ENCODE data around the gene CNOT3. TPM values are rescaled to one million over a fixed set of nuclear protein-coding genes. Genes with fewer than 3 reads are reported as not detected.

CNOT3 gene
- total and polyA plus RNA-seq, 8 donors: 35.2 to 75.0 (median 61.5) TPM

DNA sequence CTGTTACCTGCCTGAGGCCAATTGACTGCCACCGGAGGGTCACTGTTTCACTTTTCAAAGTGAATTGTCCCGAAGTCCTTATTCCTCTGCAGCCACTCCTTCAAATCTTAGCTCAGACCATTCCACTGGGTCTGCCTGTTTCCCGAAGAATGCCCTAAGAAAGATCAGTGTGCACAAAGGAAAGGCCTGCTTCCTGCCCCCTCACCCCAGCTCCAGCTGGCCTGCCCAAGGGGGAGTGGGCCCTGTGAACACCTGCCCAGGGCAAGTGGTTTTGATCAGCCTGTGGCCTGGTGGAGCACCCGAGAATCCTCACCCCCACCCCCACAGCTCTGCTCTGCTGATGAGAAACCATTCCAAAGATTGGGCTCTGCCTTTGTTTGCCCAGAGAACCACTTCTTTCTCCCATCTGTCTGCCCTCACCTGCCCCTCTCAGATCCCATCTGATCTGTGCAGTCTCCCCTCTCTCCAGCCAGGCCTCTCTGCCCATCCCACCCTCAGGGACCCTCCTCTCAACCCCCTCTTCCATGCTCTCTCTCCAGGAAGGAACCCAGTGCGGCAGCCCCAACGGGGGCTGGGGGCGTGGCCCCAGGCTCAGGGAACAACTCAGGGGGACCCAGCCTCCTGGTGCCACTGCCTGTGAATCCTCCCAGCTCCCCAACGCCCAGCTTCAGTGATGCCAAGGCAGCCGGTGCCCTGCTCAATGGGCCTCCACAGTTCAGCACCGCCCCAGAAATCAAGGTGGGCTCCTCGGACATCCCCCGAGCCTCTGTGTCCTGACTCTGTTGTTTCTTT is 11.7 kb downstream of the CNOT3 start:
- Histone ChIP-seq H3K9me3 (no peaks in the 10 kb centered on the region), H3K27ac (no peak overlapping the region), H3K36me3 (peaks cover 4 to 100% of the 10 kb centered on the region in 2 donors), H3K4me3 (no peak overlapping the region), H3K4me1 (no peaks in the 10 kb centered on the region), H3K27me3 (no peaks in the 10 kb centered on the region)
- intact Hi-C loops (cut with DNase I): no loop called here
- ATAC-seq: no peak
- TF ChIP-seq, protein P1, sequence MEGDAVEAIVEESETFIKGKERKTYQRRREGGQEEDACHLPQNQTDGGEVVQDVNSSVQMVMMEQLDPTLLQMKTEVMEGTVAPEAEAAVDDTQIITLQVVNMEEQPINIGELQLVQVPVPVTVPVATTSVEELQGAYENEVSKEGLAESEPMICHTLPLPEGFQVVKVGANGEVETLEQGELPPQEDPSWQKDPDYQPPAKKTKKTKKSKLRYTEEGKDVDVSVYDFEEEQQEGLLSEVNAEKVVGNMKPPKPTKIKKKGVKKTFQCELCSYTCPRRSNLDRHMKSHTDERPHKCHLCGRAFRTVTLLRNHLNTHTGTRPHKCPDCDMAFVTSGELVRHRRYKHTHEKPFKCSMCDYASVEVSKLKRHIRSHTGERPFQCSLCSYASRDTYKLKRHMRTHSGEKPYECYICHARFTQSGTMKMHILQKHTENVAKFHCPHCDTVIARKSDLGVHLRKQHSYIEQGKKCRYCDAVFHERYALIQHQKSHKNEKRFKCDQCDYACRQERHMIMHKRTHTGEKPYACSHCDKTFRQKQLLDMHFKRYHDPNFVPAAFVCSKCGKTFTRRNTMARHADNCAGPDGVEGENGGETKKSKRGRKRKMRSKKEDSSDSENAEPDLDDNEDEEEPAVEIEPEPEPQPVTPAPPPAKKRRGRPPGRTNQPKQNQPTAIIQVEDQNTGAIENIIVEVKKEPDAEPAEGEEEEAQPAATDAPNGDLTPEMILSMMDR (IDR thresholded peaks at IDR 0.05): no peak
- no peak for DNase-seq

DNA sequence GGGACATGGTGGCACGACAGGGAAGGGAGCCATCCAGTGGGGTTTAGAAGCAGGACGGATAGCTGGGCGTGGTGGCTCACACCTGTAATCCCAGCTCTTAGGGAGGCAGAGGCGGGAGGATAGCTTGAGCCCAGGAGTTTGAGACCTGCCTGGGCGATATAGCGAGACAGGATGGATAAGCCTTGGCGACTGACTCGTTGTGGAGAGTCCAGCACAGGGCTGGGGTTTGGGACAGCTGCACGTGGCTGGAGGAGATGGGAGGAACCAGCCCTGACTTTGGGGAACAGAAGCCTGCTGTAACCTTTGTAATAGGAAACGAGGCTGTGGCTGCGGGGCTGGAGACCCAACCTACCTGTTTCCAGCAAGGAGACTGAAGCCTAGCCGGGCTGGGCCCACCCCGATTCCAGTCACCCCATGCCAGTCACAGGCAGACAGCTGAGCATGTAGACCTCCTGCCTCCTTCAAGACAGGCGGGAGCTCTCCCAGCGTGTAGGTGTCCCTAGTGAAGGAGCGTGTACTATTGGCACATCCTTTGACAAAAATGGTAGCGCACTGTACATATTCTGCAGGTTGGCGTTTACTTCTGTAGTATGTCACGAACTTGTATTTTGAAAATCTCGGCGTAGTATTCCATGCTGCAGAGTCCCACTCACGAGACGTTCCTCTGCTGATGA is 13.9 kb downstream of the CNOT3 start:
- no peak overlapping the region for H3K4me3 ChIP-seq
- ATAC-seq (no peak), DNase-seq (no peak)
- H3K4me1 ChIP-seq: no peaks in the 10 kb centered on the region
- TF ChIP-seq, protein P1 (IDR thresholded peaks at IDR 0.05): no peak
- intact Hi-C loops (cut with DNase I): no loop called here
- H3K36me3 ChIP-seq: peaks cover 4 to 100% of the 10 kb centered on the region in 2 donors
- H3K9me3 ChIP-seq: no peaks in the 10 kb centered on the region
- H3K27ac ChIP-seq: no peak overlapping the region
- no peaks in the 10 kb centered on the region for H3K27me3 ChIP-seq

DNA sequence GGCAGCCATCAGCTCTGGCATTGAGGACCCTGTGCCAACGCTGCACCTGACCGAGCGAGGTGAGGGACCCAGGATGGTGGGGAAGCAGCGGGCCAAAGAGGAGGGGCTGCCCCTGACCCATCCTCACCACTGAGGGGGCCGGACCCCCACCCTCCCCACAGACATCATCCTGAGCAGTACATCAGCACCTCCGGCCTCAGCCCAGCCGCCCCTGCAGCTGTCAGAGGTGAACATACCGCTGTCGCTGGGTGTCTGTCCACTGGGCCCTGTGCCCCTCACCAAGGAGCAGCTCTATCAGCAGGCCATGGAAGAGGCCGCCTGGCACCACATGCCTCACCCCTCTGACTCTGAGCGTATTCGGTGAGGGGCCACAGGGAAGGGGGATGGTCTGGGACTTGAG is 14.7 kb downstream of the CNOT3 start:
- H3K4me1 ChIP-seq: peaks cover 0 to under 1% of the 10 kb centered on the region in 2 donors
- ATAC-seq (no peak), DNase-seq (no peak)
- H3K4me3 ChIP-seq: no peak overlapping the region
- H3K36me3 ChIP-seq: peaks cover 4 to 100% of the 10 kb centered on the region in 2 donors
- intact Hi-C loops (cut with DNase I): no loop called here
- no peaks in the 10 kb centered on the region for H3K9me3 ChIP-seq
- TF ChIP-seq, protein P1 (IDR thresholded peaks at IDR 0.05): no peak
- H3K27ac ChIP-seq: no peak overlapping the region
- H3K27me3 ChIP-seq: no peaks in the 10 kb centered on the region

DNA sequence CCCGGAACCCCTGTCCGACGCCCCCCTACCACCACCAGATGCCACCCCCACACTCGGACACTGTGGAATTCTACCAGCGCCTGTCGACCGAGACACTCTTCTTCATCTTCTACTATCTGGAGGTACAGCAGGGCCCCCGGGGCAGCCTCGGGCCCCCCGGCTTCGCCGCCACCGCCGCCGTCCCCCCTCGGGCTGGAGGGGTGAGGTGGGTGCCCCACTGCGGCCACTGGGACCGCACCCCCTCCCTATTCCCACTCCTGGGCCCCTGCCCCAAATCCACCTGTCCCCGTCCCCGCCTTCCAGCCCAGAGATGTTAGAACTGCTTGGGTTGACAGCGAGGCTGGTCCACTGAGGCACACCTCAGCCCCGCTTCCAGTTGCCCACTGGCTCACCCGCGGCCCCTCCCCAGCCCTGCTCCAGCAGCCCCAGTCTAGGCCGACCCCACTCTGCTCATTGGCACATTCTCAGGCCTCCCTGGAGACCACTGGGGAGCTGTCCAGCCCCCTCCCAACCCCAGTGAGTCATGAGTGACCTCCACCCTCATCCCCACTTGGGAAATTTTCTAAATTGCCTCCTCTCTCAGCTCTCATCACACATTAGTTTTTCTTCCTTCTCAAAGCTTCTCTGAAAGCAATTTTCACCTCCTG is 15.4 kb downstream of the CNOT3 start:
- DNase-seq (no peak), ATAC-seq (no peak)
- TF ChIP-seq, protein P1 (IDR thresholded peaks at IDR 0.05): no peak
- H3K36me3 ChIP-seq: peaks cover 4 to 100% of the 10 kb centered on the region in 2 donors
- no peak overlapping the region for H3K4me3 ChIP-seq
- no peaks in the 10 kb centered on the region for H3K9me3 ChIP-seq
- H3K27ac ChIP-seq: peak overlapping the region in 1 of 2 donors; percentile 18
- intact Hi-C loops (cut with DNase I): no loop called here
- no peaks in the 10 kb centered on the region for H3K27me3 ChIP-seq
- H3K4me1 ChIP-seq: peaks cover 2 to 7% of the 10 kb centered on the region in 2 donors

All from left lung (tissue), 10 donors.